Measurements from ENCODE around the gene FICD. TPM values are rescaled to one million over a fixed set of nuclear protein-coding genes. Genes with fewer than 3 reads are reported as not detected.
A peak's percentile ranks its signal among the peaks of the same experiment; 100 is the strongest.

Gene FICD
- total and polyA plus RNA-seq, 9 of the 15 experiments (the other 6 are each of a cell fraction or from before 2014, with no cell fraction given): 0.88 to 4.5 (median 1.9) TPM

DNA sequence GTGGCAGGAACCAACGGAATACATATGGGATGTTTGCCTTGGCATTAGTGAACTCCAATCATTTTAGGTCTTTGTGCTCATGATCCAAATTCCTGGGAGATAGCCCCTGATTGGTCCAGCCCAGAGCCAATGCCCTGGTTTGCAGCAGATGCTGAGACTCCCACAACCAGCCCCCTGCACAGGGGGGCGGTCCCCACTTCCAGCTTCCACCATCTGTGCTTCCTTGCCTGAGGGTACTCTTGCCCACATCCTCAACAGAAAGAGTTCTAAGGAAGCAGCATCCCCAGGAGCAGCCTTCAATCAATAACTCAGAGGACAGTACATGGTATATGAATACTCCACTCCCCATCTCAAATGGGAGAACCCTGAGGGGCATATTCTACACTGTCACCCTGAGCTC is 39.7 kb upstream of the FICD start:
- H3K4me2 ChIP-seq (ENCODE audit: insufficient read depth, low read length): no peak overlapping the region
- H2AFZ ChIP-seq (ENCODE audit: low read depth, low read length): no peak overlapping the region
- intact Hi-C loops (cut with micrococcal nuclease): no loop called here
- no peak for ATAC-seq
- no TSS peak for BruUV-seq (replicated peaks)
- peaks cover 4% of the 10 kb centered on the region; the same call in 1 of the 2 replicates for H3K9me3 ChIP-seq (replicated peaks; ENCODE audit: control insufficient read depth, insufficient read depth, low read depth, low read length)
- no peak for DNase-seq (ENCODE audit: extremely low read depth in 1 of 4, low spot score in 3 of 4)
- ChIA-PET POLR2A (no interaction called here), CTCF (ENCODE audit: low intra/inter-chr PET ratio) (no interaction called here)
- WGBS (ENCODE audit: insufficient coverage, low coverage, missing lambda C conversion rate): 0% methylated on average over 2 of the region's 2 CpGs
- no peak for TF ChIP-seq CXXC5 (CRISPR knock-in tag; IDR thresholded peaks at IDR 0.05)
- TF ChIP-seq RFX1 (IDR thresholded peaks at IDR 0.05): no peak
- TF ChIP-seq PRPF4 (IDR thresholded peaks at IDR 0.05; ENCODE audit: insufficient read depth, low read depth, low read length, poor library complexity, severe bottlenecking): no peak
- TF ChIP-seq, protein P1, sequence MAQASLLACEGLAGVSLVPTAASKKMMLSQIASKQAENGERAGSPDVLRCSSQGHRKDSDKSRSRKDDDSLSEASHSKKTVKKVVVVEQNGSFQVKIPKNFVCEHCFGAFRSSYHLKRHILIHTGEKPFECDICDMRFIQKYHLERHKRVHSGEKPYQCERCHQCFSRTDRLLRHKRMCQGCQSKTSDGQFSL (CRISPR knock-in tag; IDR thresholded peaks at IDR 0.05): no peak
- TF ChIP-seq, protein P1 (tag; IDR thresholded peaks at IDR 0.05): 0 out of 4 replicates have a peak, but pooled peaks of 1 of the 2 experiments have one; percentile 11
- no peak overlapping the region for H3K4me3 ChIP-seq
- H3K9ac ChIP-seq (ENCODE audit: insufficient read depth in 1 of 2, low read depth in 2 of 2, low read length in 2 of 2): no peak overlapping the region
- H3K79me2 ChIP-seq (ENCODE audit: control insufficient read depth, insufficient read depth, low read length): no peaks in the 10 kb centered on the region
- no peaks in the 10 kb centered on the region for H4K20me1 ChIP-seq (replicated peaks; ENCODE audit: control insufficient read depth, insufficient read depth, low read length)
- no peak for FAIRE-seq
- in situ Hi-C loops (cut with MboI): no loop called here
- H3K27me3 ChIP-seq (ENCODE audit: control insufficient read depth in 2 of 2, insufficient read depth in 2 of 2, low read length in 2 of 2): 0 out of 5 replicates have a peak, but pooled peaks cover 0 to 2% of the 10 kb centered on the region in 2 experiments
- peaks cover 0 to 30% of the 10 kb centered on the region in 2 experiments; a peak in 4 of 5 replicates for H3K4me1 ChIP-seq (replicated peaks in 1 of 2; ENCODE audit: control insufficient read depth in 2 of 2, insufficient read depth in 2 of 2, low read length in 2 of 2)
- H3K27ac ChIP-seq (ENCODE audit: extremely low read depth, low read depth, low read length): no peak overlapping the region
- H3K36me3 ChIP-seq (ENCODE audit: control insufficient read depth, insufficient read depth, low read length): no peaks in the 10 kb centered on the region
- no peaks in the 10 kb centered on the region for H3K9me1 ChIP-seq (ENCODE audit: control insufficient read depth, insufficient read depth, low read length)

Data from K562 (cell line).